Activated B cell treated with CpG ODN at 0.5 μM for 24 hours (primary cell): ENCODE data around the gene SMIM28. TPM values are rescaled to one million over a fixed set of nuclear protein-coding genes. Genes with fewer than 3 reads are reported as not detected.

Experiments used
- ATAC-seq: fragments of 200-7000 bp; cut with Tn5 transposase; one replicate; pipeline ENCODE4 v1.10.0; 2021; ENCODE audit warnings: low read depth, mild to moderate bottlenecking, moderate library complexity
- CTCF ChIA-PET: fragments of 350-600 bp; sonication (Branson Sonifier 250); formaldehyde crosslinking; loops from one replicate; lab custom pipeline; 2021; ENCODE audit warnings: antibody characterized with exemption; lab: Charles Lee
- POLR2A ChIA-PET: fragments of 350-600 bp; sonication (Branson Sonifier 250); formaldehyde crosslinking; loops from one replicate; lab custom pipeline; 2021; ENCODE audit warnings: antibody characterized with exemption; lab: Charles Lee
- DNase-seq: peaks from one replicate; pipeline ENCODE4 v3.0.0; 2022
- H3K27ac Mint-ChIP-seq: one replicate; pipeline ENCODE4 v1.8.0; 2020; ENCODE audit warnings: mixed read lengths
- H3K27me3 Mint-ChIP-seq: one replicate; pipeline ENCODE4 v1.8.0; 2021; ENCODE audit warnings: mixed read lengths
- H3K36me3 Mint-ChIP-seq: one replicate; pipeline ENCODE4 v1.8.0; 2021; ENCODE audit warnings: low read depth, mixed read lengths
- H3K4me1 Mint-ChIP-seq: one replicate; pipeline ENCODE4 v1.8.0; 2021; ENCODE audit warnings: mixed read lengths
- H3K4me3 Mint-ChIP-seq: one replicate; pipeline ENCODE4 v1.8.0; 2020; ENCODE audit warnings: mild to moderate bottlenecking, mixed read lengths
- H3K9me3 Mint-ChIP-seq: one replicate; pipeline ENCODE4 v1.8.0; 2020; ENCODE audit warnings: mixed read lengths
- CTCF ChIP-seq: fragments of 200-600 bp; IDR thresholded peaks from one replicate; pipeline ENCODE4 v1.8.0; 2022; ENCODE audit warnings: antibody characterized with exemption, mild to moderate bottlenecking
- intact Hi-C: fragments of 100-400 bp; cut with micrococcal nuclease; formaldehyde crosslinking; loops from one replicate; pipeline ENCODE4 v1.15.1; 2024
- total RNA-seq: library from RNA; stranded (reverse); gene quantifications from 2 replicates; pipeline ENCODE4 v1.2.3, GENCODE V29; 2022

The SMIM28 gene
- total RNA-seq, 1 donor from 2014 or later: not detected

- no peak for TF ChIP-seq CTCF
- peaks cover 15% of the 10 kb centered on the region for H3K27me3 Mint-ChIP-seq
- ChIA-PET CTCF (no interaction called here), POLR2A (no interaction called here)
- H3K4me3 Mint-ChIP-seq: no peak overlapping the region
- ATAC-seq: no peak
- no peaks in the 10 kb centered on the region for H3K4me1 Mint-ChIP-seq
- H3K27ac Mint-ChIP-seq: no peak overlapping the region
- no peaks in the 10 kb centered on the region for H3K9me3 Mint-ChIP-seq
- DNase-seq: no peak
- intact Hi-C loops: no loop called here
- no peaks in the 10 kb centered on the region for H3K36me3 Mint-ChIP-seq
Measured at GRCh38 chr6:138334000-138334399, 43.7 kb upstream of the SMIM28 start.

- DNase-seq: no peak
- no peak overlapping the region for H3K4me3 Mint-ChIP-seq
- CTCF ChIA-PET: no interaction called here
- no peaks in the 10 kb centered on the region for H3K9me3 Mint-ChIP-seq
- POLR2A ChIA-PET: no interaction called here
- H3K4me1 Mint-ChIP-seq: no peaks in the 10 kb centered on the region
- peaks cover 15% of the 10 kb centered on the region for H3K27me3 Mint-ChIP-seq
- TF ChIP-seq CTCF: no peak
- no peak overlapping the region for H3K27ac Mint-ChIP-seq
- no peak for ATAC-seq
- intact Hi-C loops: no loop called here
- H3K36me3 Mint-ChIP-seq: no peaks in the 10 kb centered on the region
Measured at GRCh38 chr6:138334963-138335362, 42.7 kb upstream of the SMIM28 start.

GRCh38 chr6:138336221-138336620, 41.5 kb upstream of the SMIM28 start:
- Mint-ChIP-seq H3K36me3 (no peaks in the 10 kb centered on the region), H3K27ac (no peak overlapping the region), H3K4me3 (no peak overlapping the region), H3K4me1 (no peaks in the 10 kb centered on the region), H3K27me3 (peaks cover 16% of the 10 kb centered on the region), H3K9me3 (no peaks in the 10 kb centered on the region)
- no peak for ATAC-seq
- TF ChIP-seq CTCF: no peak
- intact Hi-C loops: no loop called here
- CTCF ChIA-PET: no interaction called here
- POLR2A ChIA-PET: no interaction called here
- no peak for DNase-seq

- ChIA-PET CTCF (no interaction called here), POLR2A (no interaction called here)
- H3K9me3 Mint-ChIP-seq: no peaks in the 10 kb centered on the region
- H3K27me3 Mint-ChIP-seq: peaks cover 18% of the 10 kb centered on the region
- H3K4me3 Mint-ChIP-seq: no peak overlapping the region
- ATAC-seq (no peak), DNase-seq (no peak)
- no peak overlapping the region for H3K27ac Mint-ChIP-seq
- no peaks in the 10 kb centered on the region for H3K36me3 Mint-ChIP-seq
- no peaks in the 10 kb centered on the region for H3K4me1 Mint-ChIP-seq
- intact Hi-C loops: no loop called here
- TF ChIP-seq CTCF: no peak
Measured at GRCh38 chr6:138337076-138337475, 40.6 kb upstream of the SMIM28 start.

GRCh38 chr6:138339024-138339423, 38.7 kb upstream of the SMIM28 start:
- POLR2A ChIA-PET: interaction anchor here (0.7 kb wide), 1 partner anchor 228 kb away, joined by 6 read pairs; no protein-coding TSS in a partner anchor
- ATAC-seq: no peak
- no peaks in the 10 kb centered on the region for H3K36me3 Mint-ChIP-seq
- no peak for TF ChIP-seq CTCF
- CTCF ChIA-PET: no interaction called here
- intact Hi-C loops: no loop called here
- no peaks in the 10 kb centered on the region for H3K9me3 Mint-ChIP-seq
- H3K27ac Mint-ChIP-seq: no peak overlapping the region
- no peak overlapping the region for H3K4me3 Mint-ChIP-seq
- DNase-seq: no peak
- H3K4me1 Mint-ChIP-seq: no peaks in the 10 kb centered on the region
- H3K27me3 Mint-ChIP-seq: peaks cover 17% of the 10 kb centered on the region
